Heart left ventricle (tissue), 16 donors: ENCODE data around the gene FOXR2. TPM values are rescaled to one million over a fixed set of nuclear protein-coding genes. Genes with fewer than 3 reads are reported as not detected.

Source experiments
- ATAC-seq, 4 donors: fragments of 200-7000 bp; cut with Tn5 transposase; one replicate each; pipeline ENCODE4 v1.9.1; 2020 to 2022; ENCODE audit warnings: moderate library complexity in 4 of 4, mild to moderate bottlenecking in 3 of 4, moderate number of reproducible peaks in 1 of 4
- DNase-seq, 5 donors: peaks; one replicate each; pipeline ENCODE4 v3.0.0-alpha.2; 2020
- H3K27ac ChIP-seq, 12 donors: fragments of 200-600 bp; sonication (generic) in 4 of 12; one replicate each; pipeline versions ENCODE4 v1.5.0 to v1.8.0; 2016 to 2022; ENCODE audit warnings: mild to moderate bottlenecking in 2 of 12
- H3K27me3 ChIP-seq, 9 donors: fragments of 200-600 bp; sonication (generic) in 2 of 9; one replicate each; pipeline versions ENCODE4 v1.5.1 to v1.8.0; 2016 to 2022; ENCODE audit warnings: mild to moderate bottlenecking in 3 of 9
- H3K36me3 ChIP-seq, 9 donors: fragments of 200-600 bp; sonication (generic) in 2 of 9; one replicate each; pipeline versions ENCODE4 v1.5.0 to v1.8.0; 2018 to 2022; ENCODE audit warnings: mild to moderate bottlenecking in 2 of 9
- H3K4me1 ChIP-seq, 12 donors: fragments of 200-600 bp; sonication (generic) in 4 of 12; one replicate each; pipeline versions ENCODE4 v1.5.0 to v1.8.0; 2016 to 2022; ENCODE audit warnings: mild to moderate bottlenecking in 3 of 12
- H3K4me3 ChIP-seq, 12 donors: fragments of 200-600 bp; sonication (generic) in 4 of 12; one replicate each; pipeline versions ENCODE4 v1.5.0 to v1.8.0; 2017 to 2022; ENCODE audit warnings: mild to moderate bottlenecking in 9 of 12, moderate library complexity in 4 of 12
- H3K9me3 ChIP-seq, 12 donors: fragments of 200-600 bp; sonication (generic) in 4 of 12; one replicate each; pipeline versions ENCODE4 v1.5.0 to v1.8.0; 2016 to 2022; ENCODE audit warnings: mild to moderate bottlenecking in 1 of 12
- POLR2A ChIP-seq, 2 donors: fragments of 450-650 bp; IDR thresholded peaks; one replicate each; pipeline ENCODE4 v1.6.1; 2017; ENCODE audit warnings: antibody characterized with exemption in 2 of 2, mild to moderate bottlenecking in 2 of 2, moderate library complexity in 2 of 2
- WGBS, 4 donors: extraction: QIAGEN DNeasy Blood & Tissue Kit in 2 of 4; methylation state at CpG; one replicate each; pipeline versions ENCODE4 v1.1.5 to v1.1.7; 2013 to 2018; 5-methylcytosine and 5-hydroxymethylcytosine counted together
- intact Hi-C, 10 donors: fragments of 100-400 bp; cut with DNase I; formaldehyde crosslinking; loops; one replicate each; pipeline versions ENCODE4 v1.11.1 to v1.14.2; 2022
- polyA plus RNA-seq, 2 donors: library from polyadenylated mRNA; stranded (reverse); fragments of 200-250 nt; gene quantifications; one replicate each; pipeline ENCODE4 v1.2.3, GENCODE V29; 2013
- total RNA-seq, 9 donors: library from RNA; depleted of rRNA in 2 of 9; stranded (reverse); fragments of >200 nt in 2 of 9; fragmentation: NEBNext Ultra II Directional in 3 of 9; extraction: Animal tissue kit (Norgen Biotek cat#: 25700) in 3 of 9; gene quantifications; one replicate each; pipeline versions ENCODE4 v1.1.0 to v1.2.4, GENCODE V29; 2016 to 2023
- TF ChIP-seq, protein P1 (sequence below), 12 donors: fragments of 200-600 bp; sonication (generic) in 4 of 12; IDR thresholded peaks; one replicate each; pipeline versions ENCODE4 v1.5.0 to v1.8.0; 2018 to 2022; ENCODE audit warnings: antibody characterized with exemption in 12 of 12, mild to moderate bottlenecking in 5 of 12
- donor health status: ischemic (EF 13 %, LVEDD 7.1; RV severe dilation, severe dysfunction).
- donor health status: healthy with polysubstance abuse.
- donor health status: DM: no; HTN: yes; CAD: no.
- donor health status: DM: no; HTN: no; CAD: no.
- donor health status: ischemic (EF 25% LVEDD 6.9; RV normal size, moderate dysfunction).
- donor health status: ischemic (EF 25% LVEDD 5.7; RV mildly dilated, moderate dysfunction).
- donor health status: healthy.
- donor health status: DM: yes; HTN: yes; CAD: no.
- donor health status: ischemic (EF 35%, LVEDD 5.7; RV mildly dilated, moderate dysfunction).
- donor health status: nonischemic (EF 11% LVEDD 7.7; RV severe dilation, severe dysfunction).
- donor health status: DM: yes; HTN: yes; CAD: no.
- donor health status: PGD.
- donor health status: ischemic (EF 29% LVEDD 5.4; RV normal size, mild dysfunction).
- donor health status: nonischemic (EF 23%, LVEDD 6.1; RV moderate dilation, normal function).

FOXR2 gene
- total and polyA plus RNA-seq, 11 donors, result not detected

DNA sequence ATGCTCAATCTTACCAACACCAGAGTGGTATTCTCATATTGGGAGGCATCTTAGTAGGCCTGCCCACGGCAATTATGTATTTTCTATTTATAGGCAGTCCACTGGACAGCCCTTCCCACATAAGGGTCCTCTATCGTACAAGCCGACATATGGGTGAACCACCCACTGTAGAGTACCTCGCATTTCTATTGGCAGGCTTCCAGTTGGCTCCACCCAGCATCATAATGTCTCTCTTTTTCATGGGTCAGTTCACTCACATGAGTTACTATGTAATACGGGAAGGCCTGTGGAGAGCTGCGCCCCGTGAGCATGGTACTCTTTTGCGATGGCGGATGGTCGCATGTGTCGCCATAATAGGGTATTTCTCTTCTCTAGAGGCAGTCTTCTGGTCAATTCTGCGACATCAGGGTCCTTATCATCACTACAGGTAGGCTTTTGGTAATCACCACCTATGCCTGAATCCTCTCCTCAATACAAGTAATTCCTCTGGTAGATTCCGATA lies 29.4 kb upstream of the FOXR2 start:
- Histone ChIP-seq H3K27ac (no peak overlapping the region), H3K27me3 (peaks cover 0 to 4% (median 0%) of the 10 kb centered on the region in 9 donors), H3K4me1 (no peaks in the 10 kb centered on the region), H3K36me3 (no peaks in the 10 kb centered on the region), H3K4me3 (no peak overlapping the region), H3K9me3 (peaks cover 0 to 12% (median 0%) of the 10 kb centered on the region in 12 donors)
- TF ChIP-seq, protein P1, sequence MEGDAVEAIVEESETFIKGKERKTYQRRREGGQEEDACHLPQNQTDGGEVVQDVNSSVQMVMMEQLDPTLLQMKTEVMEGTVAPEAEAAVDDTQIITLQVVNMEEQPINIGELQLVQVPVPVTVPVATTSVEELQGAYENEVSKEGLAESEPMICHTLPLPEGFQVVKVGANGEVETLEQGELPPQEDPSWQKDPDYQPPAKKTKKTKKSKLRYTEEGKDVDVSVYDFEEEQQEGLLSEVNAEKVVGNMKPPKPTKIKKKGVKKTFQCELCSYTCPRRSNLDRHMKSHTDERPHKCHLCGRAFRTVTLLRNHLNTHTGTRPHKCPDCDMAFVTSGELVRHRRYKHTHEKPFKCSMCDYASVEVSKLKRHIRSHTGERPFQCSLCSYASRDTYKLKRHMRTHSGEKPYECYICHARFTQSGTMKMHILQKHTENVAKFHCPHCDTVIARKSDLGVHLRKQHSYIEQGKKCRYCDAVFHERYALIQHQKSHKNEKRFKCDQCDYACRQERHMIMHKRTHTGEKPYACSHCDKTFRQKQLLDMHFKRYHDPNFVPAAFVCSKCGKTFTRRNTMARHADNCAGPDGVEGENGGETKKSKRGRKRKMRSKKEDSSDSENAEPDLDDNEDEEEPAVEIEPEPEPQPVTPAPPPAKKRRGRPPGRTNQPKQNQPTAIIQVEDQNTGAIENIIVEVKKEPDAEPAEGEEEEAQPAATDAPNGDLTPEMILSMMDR (IDR thresholded peaks at IDR 0.05), result no peak
- no peak for TF ChIP-seq POLR2A (IDR thresholded peaks at IDR 0.05)
- intact Hi-C loops, result no loop called here
- ATAC-seq (no peak), DNase-seq (no peak)
- 80 to 89% (median 85%) methylated on average over 13 of the region's 13 CpGs for WGBS, 4 donors

DNA sequence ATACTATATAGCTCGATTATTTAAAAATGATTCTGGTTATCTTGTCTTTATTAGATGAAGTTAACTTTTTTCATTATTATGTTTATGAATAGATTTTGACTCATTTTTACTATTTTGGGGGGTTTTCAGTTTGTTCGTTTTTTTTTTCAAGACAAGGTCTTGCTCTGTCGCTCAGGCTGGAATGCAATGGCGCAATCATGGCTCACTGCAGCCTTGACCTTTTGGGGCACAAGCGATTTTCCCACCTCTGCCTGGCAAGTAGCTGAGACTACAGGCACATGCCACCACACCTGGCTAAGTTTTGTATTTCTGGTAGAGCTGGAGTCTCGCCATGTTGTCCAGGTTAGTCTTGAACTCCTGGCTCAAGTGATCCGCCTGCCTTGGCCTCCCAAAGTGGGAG lies 24.9 kb upstream of the FOXR2 start:
- Histone ChIP-seq H3K4me1 (no peaks in the 10 kb centered on the region), H3K27me3 (peaks cover 0 to 6% (median 0%) of the 10 kb centered on the region in 9 donors), H3K27ac (no peak overlapping the region), H3K4me3 (no peak overlapping the region), H3K9me3 (peaks cover 0 to 6% (median 0%) of the 10 kb centered on the region in 12 donors), H3K36me3 (no peaks in the 10 kb centered on the region)
- ATAC-seq (no peak), DNase-seq (no peak)
- intact Hi-C loops, result no loop called here
- no peak for TF ChIP-seq POLR2A (IDR thresholded peaks at IDR 0.05)
- TF ChIP-seq, protein P1 (IDR thresholded peaks at IDR 0.05), result no peak
- WGBS, 4 donors, result 64 to 75% (median 70%) methylated on average over 7 of the region's 7 CpGs

DNA sequence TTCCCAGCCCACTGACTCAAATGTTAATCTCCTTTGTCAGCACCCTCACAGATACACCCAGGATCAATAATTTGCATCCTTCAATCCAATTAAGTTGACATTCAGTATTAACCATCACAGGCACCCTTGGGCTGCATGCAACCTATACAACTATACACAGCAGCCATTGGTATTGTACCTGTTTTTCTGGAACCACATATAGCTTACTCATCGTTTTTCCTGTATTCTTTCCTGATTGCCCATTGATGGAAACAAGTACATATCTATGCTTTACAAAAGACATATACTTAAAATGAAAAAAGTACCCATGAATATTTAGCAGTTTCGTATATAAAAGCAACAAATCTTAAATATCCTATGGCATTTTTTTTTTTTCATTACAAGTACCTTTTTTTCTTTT lies 3.7 kb upstream of the FOXR2 start:
- Histone ChIP-seq H3K9me3 (no peaks in the 10 kb centered on the region), H3K4me3 (no peak overlapping the region), H3K4me1 (no peaks in the 10 kb centered on the region), H3K27me3 (peaks cover 0 to 3% (median 0%) of the 10 kb centered on the region in 9 donors), H3K36me3 (no peaks in the 10 kb centered on the region), H3K27ac (no peak overlapping the region)
- ATAC-seq, result no peak
- TF ChIP-seq POLR2A (IDR thresholded peaks at IDR 0.05), result no peak
- TF ChIP-seq, protein P1 (IDR thresholded peaks at IDR 0.05), result no peak
- intact Hi-C loops, result no loop called here
- 36 to 51% (median 46%) methylated on average over 2 of the region's 2 CpGs for WGBS, 4 donors
- no peak for DNase-seq

DNA sequence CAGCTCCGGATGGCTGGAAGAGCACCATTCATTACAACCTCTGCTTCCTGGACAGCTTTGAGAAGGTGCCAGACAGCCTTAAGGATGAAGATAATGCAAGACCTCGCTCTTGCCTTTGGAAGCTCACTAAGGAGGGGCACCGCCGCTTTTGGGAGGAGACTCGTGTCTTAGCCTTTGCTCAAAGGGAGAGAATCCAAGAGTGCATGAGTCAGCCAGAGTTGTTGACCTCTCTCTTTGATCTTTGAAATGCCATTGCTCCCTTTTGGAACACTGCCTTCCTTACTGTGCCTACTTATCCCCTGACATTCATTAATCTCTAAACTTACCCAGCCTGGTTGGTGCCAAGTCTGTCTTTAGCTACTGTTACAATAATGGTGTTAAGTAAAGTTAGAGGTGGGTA lies 1.2 kb downstream of the FOXR2 start:
- Histone ChIP-seq H3K36me3 (no peaks in the 10 kb centered on the region), H3K27me3 (peaks cover 0 to 24% (median 0%) of the 10 kb centered on the region in 9 donors), H3K4me1 (no peaks in the 10 kb centered on the region), H3K9me3 (no peaks in the 10 kb centered on the region), H3K27ac (no peak overlapping the region), H3K4me3 (no peak overlapping the region)
- no peak for ATAC-seq
- 55 to 81% (median 59%) methylated on average over 5 of the region's 5 CpGs for WGBS, 4 donors
- intact Hi-C loops, result no loop called here
- no peak for DNase-seq
- no peak for TF ChIP-seq POLR2A (IDR thresholded peaks at IDR 0.05)
- TF ChIP-seq, protein P1 (IDR thresholded peaks at IDR 0.05), result no peak
